Measurements from ENCODE around the gene TGFBR1.

- no peak for TF ChIP-seq CTCF (IDR thresholded peaks at IDR 0.05; ENCODE audit: insufficient read depth, low read length, poor library complexity, severe bottlenecking)
- no peak for TF ChIP-seq EZH2phosphoT487 (conservative IDR thresholded peaks at IDR 0.05; ENCODE audit: low read length)
Measured at GRCh38 chr9:99192786-99193465, 88.0 kb downstream of the TGFBR1 start.

Measured in SU-DHL-6 (cell line).